Measurements from ENCODE around the gene GTF3C5.
"Not testable (repeated sequence)": the region's sequence is repeated elsewhere in the genome, so short reads cannot be mapped to it uniquely, and the experiment has no call there.

Gene GTF3C5

GRCh38 chr9:133056533-133056932, 25.7 kb downstream of the GTF3C5 start:
- FAIRE-seq, result no peak

- no peak for FAIRE-seq
These were observed 26.2 kb downstream of the GTF3C5 start for GRCh38 chr9:133057006-133057405.

- no peak for FAIRE-seq
These were observed 26.8 kb downstream of the GTF3C5 start for GRCh38 chr9:133057553-133057952.

- no peak for FAIRE-seq
These were observed 27.3 kb downstream of the GTF3C5 start for GRCh38 chr9:133058071-133058470.

- FAIRE-seq, result no peak
These were observed 27.9 kb downstream of the GTF3C5 start for GRCh38 chr9:133058550-133059320.

- FAIRE-seq, result no peak
These were observed 28.8 kb downstream of the GTF3C5 start for GRCh38 chr9:133059623-133060022.

GRCh38 chr9:133060417-133060841, 29.6 kb downstream of the GTF3C5 start:
- no peak for FAIRE-seq

- not testable (repeated sequence) for FAIRE-seq
These were observed 30.4 kb downstream of the GTF3C5 start for GRCh38 chr9:133061019-133061763.

GRCh38 chr9:133061764-133062145, 31.0 kb downstream of the GTF3C5 start, which contains the start of gene CEL:
TSS of gene CEL (plus strand) at chr9:133061981. CDS start at chr9:133062003, 22 bp downstream.
- not testable (repeated sequence) for FAIRE-seq

GRCh38 chr9:133062569-133062968, 31.8 kb downstream of the GTF3C5 start:
- not testable (repeated sequence) for FAIRE-seq

- no peak for FAIRE-seq
These were observed 32.3 kb downstream of the GTF3C5 start for GRCh38 chr9:133063159-133063499.

GRCh38 chr9:133063500-133064231, 32.9 kb downstream of the GTF3C5 start:
- FAIRE-seq, result no peak

- FAIRE-seq, result no peak
These were observed 33.7 kb downstream of the GTF3C5 start for GRCh38 chr9:133064241-133065069.

- FAIRE-seq, result no peak
These were observed 34.2 kb downstream of the GTF3C5 start for GRCh38 chr9:133065070-133065388.

GRCh38 chr9:133066181-133066983, 35.6 kb downstream of the GTF3C5 start:
- FAIRE-seq, result no peak

GRCh38 chr9:133067006-133067405, 36.2 kb downstream of the GTF3C5 start:
- no peak for FAIRE-seq

- no peak for FAIRE-seq
These were observed 37.0 kb downstream of the GTF3C5 start for GRCh38 chr9:133067813-133068212.

- FAIRE-seq, result not testable (repeated sequence)
These were observed 37.6 kb downstream of the GTF3C5 start for GRCh38 chr9:133068431-133068830.

- not testable (repeated sequence) for FAIRE-seq
These were observed 39.7 kb downstream of the GTF3C5 start for GRCh38 chr9:133070500-133070961.

GRCh38 chr9:133070985-133071384, 40.2 kb downstream of the GTF3C5 start:
- FAIRE-seq, result not testable (repeated sequence)

GRCh38 chr9:133071484-133072150, 40.8 kb downstream of the GTF3C5 start:
- no peak for FAIRE-seq
